Measurements from ENCODE around the gene LAMP5. TPM values are rescaled to one million over a fixed set of nuclear protein-coding genes. Genes with fewer than 3 reads are reported as not detected.

LAMP5 gene
- total RNA-seq, 6 experiments from 2014 or later: not detected

- Mint-ChIP-seq H3K4me3 (no peak overlapping the region), H3K27ac (no peak overlapping the region), H3K36me3 (ENCODE audit: low read depth) (no peaks in the 10 kb centered on the region), H3K4me1 (ENCODE audit: low read depth) (peaks cover 6% of the 10 kb centered on the region; the same call in 1 of the 2 replicates), H3K27me3 (ENCODE audit: insufficient read depth) (peaks cover 2% of the 10 kb centered on the region), H3K9me3 (no peaks in the 10 kb centered on the region)
- DNase-seq: no peak
- TF ChIP-seq, protein P1, sequence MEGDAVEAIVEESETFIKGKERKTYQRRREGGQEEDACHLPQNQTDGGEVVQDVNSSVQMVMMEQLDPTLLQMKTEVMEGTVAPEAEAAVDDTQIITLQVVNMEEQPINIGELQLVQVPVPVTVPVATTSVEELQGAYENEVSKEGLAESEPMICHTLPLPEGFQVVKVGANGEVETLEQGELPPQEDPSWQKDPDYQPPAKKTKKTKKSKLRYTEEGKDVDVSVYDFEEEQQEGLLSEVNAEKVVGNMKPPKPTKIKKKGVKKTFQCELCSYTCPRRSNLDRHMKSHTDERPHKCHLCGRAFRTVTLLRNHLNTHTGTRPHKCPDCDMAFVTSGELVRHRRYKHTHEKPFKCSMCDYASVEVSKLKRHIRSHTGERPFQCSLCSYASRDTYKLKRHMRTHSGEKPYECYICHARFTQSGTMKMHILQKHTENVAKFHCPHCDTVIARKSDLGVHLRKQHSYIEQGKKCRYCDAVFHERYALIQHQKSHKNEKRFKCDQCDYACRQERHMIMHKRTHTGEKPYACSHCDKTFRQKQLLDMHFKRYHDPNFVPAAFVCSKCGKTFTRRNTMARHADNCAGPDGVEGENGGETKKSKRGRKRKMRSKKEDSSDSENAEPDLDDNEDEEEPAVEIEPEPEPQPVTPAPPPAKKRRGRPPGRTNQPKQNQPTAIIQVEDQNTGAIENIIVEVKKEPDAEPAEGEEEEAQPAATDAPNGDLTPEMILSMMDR (IDR thresholded peaks at IDR 0.05): no peak
Observed at GRCh38 chr20:9499126-9499899, 15.1 kb upstream of the LAMP5 start.

DNA sequence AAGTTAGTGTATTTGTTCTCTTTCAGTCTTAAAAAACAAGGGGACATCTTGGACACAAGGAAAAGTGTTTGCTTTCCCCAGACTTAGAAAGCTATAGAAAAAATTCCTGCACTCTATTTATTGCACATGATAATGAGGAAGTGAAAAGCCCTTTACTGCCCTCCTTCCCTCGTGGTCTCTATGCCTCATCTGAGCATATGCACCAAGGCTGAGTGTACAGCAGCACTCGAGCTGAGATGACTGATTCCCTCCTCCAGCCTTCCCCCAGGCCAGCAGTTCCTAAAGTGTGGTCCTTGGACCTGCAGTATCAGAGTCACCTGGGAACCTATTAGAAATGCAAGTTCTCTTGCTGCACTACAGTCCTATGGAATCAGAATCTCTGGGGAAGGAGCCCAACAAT is 14.3 kb upstream of the LAMP5 start:
- no peak for DNase-seq
- TF ChIP-seq, protein P1 (IDR thresholded peaks at IDR 0.05): no peak
- peaks cover 2% of the 10 kb centered on the region for H3K27me3 Mint-ChIP-seq (ENCODE audit: insufficient read depth)
- no peaks in the 10 kb centered on the region for H3K9me3 Mint-ChIP-seq
- no peak overlapping the region for H3K4me3 Mint-ChIP-seq
- no peak overlapping the region for H3K27ac Mint-ChIP-seq
- H3K4me1 Mint-ChIP-seq (ENCODE audit: low read depth): peaks cover 6% of the 10 kb centered on the region; the same call in 1 of the 2 replicates
- no peaks in the 10 kb centered on the region for H3K36me3 Mint-ChIP-seq (ENCODE audit: low read depth)

- TF ChIP-seq, protein P1 (IDR thresholded peaks at IDR 0.05): no peak
- H3K27ac Mint-ChIP-seq: no peak overlapping the region
Observed at GRCh38 chr20:9501473-9501872, 12.9 kb upstream of the LAMP5 start.

GRCh38 chr20:9503526-9504245 is 10.7 kb upstream of the LAMP5 start:
- Mint-ChIP-seq H3K27ac (no peak overlapping the region), H3K27me3 (ENCODE audit: insufficient read depth) (peaks cover 25% of the 10 kb centered on the region), H3K9me3 (no peaks in the 10 kb centered on the region), H3K36me3 (ENCODE audit: low read depth) (no peaks in the 10 kb centered on the region), H3K4me3 (no peak overlapping the region), H3K4me1 (ENCODE audit: low read depth) (no peaks in the 10 kb centered on the region)
- TF ChIP-seq, protein P1 (IDR thresholded peaks at IDR 0.05): peak; percentile 27; the same call in 1 of the 2 replicates
- no peak for DNase-seq

More at GRCh38 chr20:9501473-9501872, 12.9 kb upstream of the LAMP5 start:
- no peaks in the 10 kb centered on the region for H3K36me3 Mint-ChIP-seq (ENCODE audit: low read depth)
- DNase-seq: no peak
- peaks cover 9% of the 10 kb centered on the region for H3K27me3 Mint-ChIP-seq (ENCODE audit: insufficient read depth)
- peaks cover 6% of the 10 kb centered on the region; the same call in 1 of the 2 replicates for H3K4me1 Mint-ChIP-seq (ENCODE audit: low read depth)
- H3K4me3 Mint-ChIP-seq: no peak overlapping the region
- H3K9me3 Mint-ChIP-seq: no peaks in the 10 kb centered on the region

DNA sequence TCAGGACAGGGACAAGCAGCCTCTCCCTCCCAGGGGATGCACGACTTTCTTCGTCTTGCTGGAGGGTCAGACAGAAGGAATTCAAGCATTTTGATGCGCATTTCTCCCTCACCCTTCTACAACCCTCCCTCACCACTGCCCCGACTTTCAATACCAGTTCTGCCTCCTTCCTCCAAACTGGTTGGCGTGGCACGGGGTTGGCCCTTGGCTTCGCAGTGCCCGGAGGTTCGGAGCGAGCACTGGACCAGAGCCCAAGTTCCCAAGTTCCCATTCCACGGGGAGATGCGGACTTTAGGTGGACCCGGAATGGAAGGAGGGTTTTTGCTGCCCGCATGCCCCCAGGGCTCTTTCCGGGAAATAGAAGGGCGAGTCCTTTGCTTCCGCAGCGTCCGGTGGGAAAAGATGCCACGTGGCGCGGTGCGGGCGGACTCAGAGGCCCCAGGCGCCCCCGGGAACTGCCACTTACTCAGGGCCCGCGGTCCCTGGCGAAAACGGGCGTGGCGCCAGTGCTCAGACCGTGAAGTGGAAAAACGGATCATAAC is 8.0 kb upstream of the LAMP5 start:
- Mint-ChIP-seq H3K4me3 (no peak overlapping the region; the same call in 1 of the 2 replicates), H3K27me3 (ENCODE audit: insufficient read depth) (peaks cover 39% of the 10 kb centered on the region)
- no peak for DNase-seq

More for the DNA sequence above, 8.0 kb upstream of the LAMP5 start:
- H3K36me3 Mint-ChIP-seq (ENCODE audit: low read depth): no peaks in the 10 kb centered on the region
- H3K9me3 Mint-ChIP-seq: no peaks in the 10 kb centered on the region
- TF ChIP-seq, protein P1 (IDR thresholded peaks at IDR 0.05): no peak
- H3K27ac Mint-ChIP-seq: no peak overlapping the region
- no peaks in the 10 kb centered on the region; the same call in 1 of the 2 replicates for H3K4me1 Mint-ChIP-seq (ENCODE audit: low read depth)
